Measurements from ENCODE around the gene GIT2. TPM values are rescaled to one million over a fixed set of nuclear protein-coding genes. Genes with fewer than 3 reads are reported as not detected.
A peak's percentile ranks its signal among the peaks of the same experiment; 100 is the strongest.
"Not testable (repeated sequence)": the region's sequence is repeated elsewhere in the genome, so short reads cannot be mapped to it uniquely, and the experiment has no call there.

Gene GIT2
- total and polyA plus RNA-seq, 2 experiments from 2014 or later: 26.4 to 42.1 TPM

GRCh38 chr12:109905301-109905700 lies 90.9 kb downstream of the GIT2 start:
- 95 to 97% methylated on average over 10 of the region's 10 CpGs for WGBS, 2 experiments (ENCODE audit: low coverage in 1 of 2, low lambda C conversion rate in 2 of 2, missing lambda C conversion rate in 2 of 2)
- in situ Hi-C loops (cut with MboI): no loop called here

DNA sequence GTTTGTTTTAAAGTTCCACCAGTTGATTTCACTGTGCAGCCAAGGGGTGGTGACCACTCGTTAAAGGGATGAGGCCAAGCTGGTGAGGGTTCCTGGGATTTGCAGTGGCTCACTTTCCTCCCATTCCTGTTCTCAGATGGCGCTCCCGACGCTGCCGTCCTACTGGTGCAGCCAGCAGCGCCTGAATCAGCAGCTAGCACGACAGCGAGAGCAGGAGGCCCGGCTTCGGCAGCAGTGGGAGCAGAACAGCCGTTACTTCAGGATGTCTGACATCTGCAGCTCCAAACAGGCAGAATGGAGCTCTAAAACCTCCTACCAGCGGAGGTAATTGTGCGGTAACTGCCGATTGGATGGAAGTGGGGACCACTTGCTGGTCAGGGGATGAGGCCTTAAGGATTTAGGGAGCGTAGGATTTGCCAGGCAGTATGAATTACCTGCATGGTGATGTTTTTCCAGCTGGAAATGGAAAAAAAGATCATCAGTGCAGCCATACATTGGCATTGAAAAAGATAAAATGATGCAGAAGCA lies 93.2 kb downstream of the GIT2 start:
- no peak for TF ChIP-seq EZH2phosphoT487 (IDR thresholded peaks at IDR 0.05; ENCODE audit: insufficient read depth, low read depth)
- TF ChIP-seq EZH2 (IDR thresholded peaks at IDR 0.05; ENCODE audit: insufficient read depth, poor library complexity, severe bottlenecking): no peak
- Histone ChIP-seq H3K4me1 (ENCODE audit: insufficient read depth) (peaks cover 8% of the 10 kb centered on the region), H3K36me3 (ENCODE audit: low read depth) (peaks cover 17% of the 10 kb centered on the region), H3K4me2 (ENCODE audit: unreplicated experiment) (no peak overlapping the region), H3K9ac (no peak overlapping the region), H3F3A (ENCODE audit: insufficient read depth) (no peaks in the 10 kb centered on the region), H2AFZ (no peak overlapping the region), H4K20me1 (ENCODE audit: insufficient read depth) (no peaks in the 10 kb centered on the region), H3K4me3 (no peak overlapping the region), H3K27me3 (replicated peaks; ENCODE audit: insufficient read depth) (no peaks in the 10 kb centered on the region), H3K9me3 (ENCODE audit: low read depth) (no peaks in the 10 kb centered on the region), H3K79me2 (ENCODE audit: insufficient read depth) (peaks cover 37% of the 10 kb centered on the region), H3K9me2 (ENCODE audit: insufficient read depth) (no peaks in the 10 kb centered on the region), H3K27ac (no peak overlapping the region)
- DNase-seq: no peak
- 83% methylated on average over 15 of the region's 15 CpGs for WGBS, 2 experiments (ENCODE audit: low coverage in 1 of 2, low lambda C conversion rate in 2 of 2, missing lambda C conversion rate in 2 of 2)
- in situ Hi-C loops (cut with MboI): no loop called here

More at GRCh38 chr12:109905301-109905700, 90.9 kb downstream of the GIT2 start:
- H3K4me3 ChIP-seq: no peak overlapping the region
- no peaks in the 10 kb centered on the region for H3K9me2 ChIP-seq (ENCODE audit: insufficient read depth)
- H2AFZ ChIP-seq: no peak overlapping the region
- peaks cover 17% of the 10 kb centered on the region for H3K36me3 ChIP-seq (ENCODE audit: low read depth)
- H3K4me2 ChIP-seq (ENCODE audit: unreplicated experiment): no peak overlapping the region
- H3K4me1 ChIP-seq (ENCODE audit: insufficient read depth): peaks cover 8% of the 10 kb centered on the region
- no peak overlapping the region for H3K27ac ChIP-seq
- no peak overlapping the region for H3K9ac ChIP-seq
- H3K79me2 ChIP-seq (ENCODE audit: insufficient read depth): peaks cover 25% of the 10 kb centered on the region
- no peaks in the 10 kb centered on the region for H4K20me1 ChIP-seq (ENCODE audit: insufficient read depth)
- TF ChIP-seq EZH2 (IDR thresholded peaks at IDR 0.05; ENCODE audit: insufficient read depth, poor library complexity, severe bottlenecking): no peak
- TF ChIP-seq EZH2phosphoT487 (IDR thresholded peaks at IDR 0.05; ENCODE audit: insufficient read depth, low read depth): no peak
- no peaks in the 10 kb centered on the region for H3F3A ChIP-seq (ENCODE audit: insufficient read depth)
- H3K27me3 ChIP-seq (replicated peaks; ENCODE audit: insufficient read depth): no peaks in the 10 kb centered on the region
- DNase-seq: no peak
- H3K9me3 ChIP-seq (ENCODE audit: low read depth): no peaks in the 10 kb centered on the region

DNA sequence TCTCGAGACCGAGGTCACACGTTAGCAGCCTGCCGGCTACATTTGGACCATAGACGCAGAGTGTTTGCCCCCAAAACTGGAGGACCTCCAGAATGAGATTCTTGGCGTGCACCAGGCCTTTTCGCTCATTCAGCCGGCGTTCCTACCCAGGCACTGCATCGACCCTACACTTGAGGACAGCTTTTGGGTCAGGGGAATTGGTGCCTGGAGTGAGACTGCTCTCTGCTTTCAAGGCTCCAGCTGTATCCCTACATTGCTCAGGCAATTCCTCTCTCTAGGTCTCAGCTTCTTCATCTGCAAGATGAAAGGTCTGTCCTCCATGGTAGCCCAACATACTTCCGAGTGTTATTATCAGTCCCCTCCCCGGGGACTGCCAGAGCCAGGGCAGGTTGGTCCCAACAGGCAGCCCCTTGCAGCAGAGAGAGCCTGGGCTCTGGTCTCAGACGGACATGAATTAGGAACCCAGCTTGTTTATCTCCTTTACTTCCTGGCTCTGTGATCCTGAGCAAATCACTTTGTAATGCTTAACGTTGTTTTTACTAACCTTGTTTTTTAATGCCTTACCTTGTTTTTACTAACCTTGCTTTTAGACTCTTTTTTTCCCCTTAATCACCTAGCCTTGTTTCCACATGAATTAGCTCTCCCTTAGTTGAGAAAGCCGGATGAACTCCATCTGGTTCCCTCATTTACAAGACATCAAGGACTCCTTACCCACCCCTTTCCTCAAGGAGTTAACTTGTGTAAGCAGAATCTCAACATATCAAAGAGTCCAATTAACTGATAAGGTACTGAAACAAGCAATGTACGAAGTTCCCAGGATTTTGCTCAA lies 95.2 kb downstream of the GIT2 start:
- Histone ChIP-seq H3K9ac (peak overlapping the region; percentile 85), H4K20me1 (ENCODE audit: insufficient read depth) (no peaks in the 10 kb centered on the region), H3K4me3 (peak overlapping the region; percentile 82), H3K4me1 (ENCODE audit: insufficient read depth) (peaks cover 8% of the 10 kb centered on the region), H3K9me3 (ENCODE audit: low read depth) (no peaks in the 10 kb centered on the region), H3K27ac (peak overlapping the region; percentile 60), H3K36me3 (ENCODE audit: low read depth) (peaks cover 6% of the 10 kb centered on the region), H3K27me3 (replicated peaks; ENCODE audit: insufficient read depth) (no peaks in the 10 kb centered on the region), H3F3A (ENCODE audit: insufficient read depth) (no peaks in the 10 kb centered on the region), H3K4me2 (ENCODE audit: unreplicated experiment) (peak overlapping the region; percentile 94), H3K79me2 (ENCODE audit: insufficient read depth) (peaks cover 37% of the 10 kb centered on the region), H2AFZ (peak overlapping the region; percentile 95), H3K9me2 (ENCODE audit: insufficient read depth) (no peaks in the 10 kb centered on the region)
- TF ChIP-seq EZH2phosphoT487 (IDR thresholded peaks at IDR 0.05; ENCODE audit: insufficient read depth, low read depth) (no peak), EZH2 (IDR thresholded peaks at IDR 0.05; ENCODE audit: insufficient read depth, poor library complexity, severe bottlenecking) (no peak)
- whole genome bisulfite sequencing, 2 experiments (ENCODE audit: low coverage in 1 of 2, low lambda C conversion rate in 2 of 2, missing lambda C conversion rate in 2 of 2): 2% methylated on average over 16 of the region's 16 CpGs
- in situ Hi-C loops (cut with MboI): no loop called here
- DNase-seq: peak; percentile 26

DNA sequence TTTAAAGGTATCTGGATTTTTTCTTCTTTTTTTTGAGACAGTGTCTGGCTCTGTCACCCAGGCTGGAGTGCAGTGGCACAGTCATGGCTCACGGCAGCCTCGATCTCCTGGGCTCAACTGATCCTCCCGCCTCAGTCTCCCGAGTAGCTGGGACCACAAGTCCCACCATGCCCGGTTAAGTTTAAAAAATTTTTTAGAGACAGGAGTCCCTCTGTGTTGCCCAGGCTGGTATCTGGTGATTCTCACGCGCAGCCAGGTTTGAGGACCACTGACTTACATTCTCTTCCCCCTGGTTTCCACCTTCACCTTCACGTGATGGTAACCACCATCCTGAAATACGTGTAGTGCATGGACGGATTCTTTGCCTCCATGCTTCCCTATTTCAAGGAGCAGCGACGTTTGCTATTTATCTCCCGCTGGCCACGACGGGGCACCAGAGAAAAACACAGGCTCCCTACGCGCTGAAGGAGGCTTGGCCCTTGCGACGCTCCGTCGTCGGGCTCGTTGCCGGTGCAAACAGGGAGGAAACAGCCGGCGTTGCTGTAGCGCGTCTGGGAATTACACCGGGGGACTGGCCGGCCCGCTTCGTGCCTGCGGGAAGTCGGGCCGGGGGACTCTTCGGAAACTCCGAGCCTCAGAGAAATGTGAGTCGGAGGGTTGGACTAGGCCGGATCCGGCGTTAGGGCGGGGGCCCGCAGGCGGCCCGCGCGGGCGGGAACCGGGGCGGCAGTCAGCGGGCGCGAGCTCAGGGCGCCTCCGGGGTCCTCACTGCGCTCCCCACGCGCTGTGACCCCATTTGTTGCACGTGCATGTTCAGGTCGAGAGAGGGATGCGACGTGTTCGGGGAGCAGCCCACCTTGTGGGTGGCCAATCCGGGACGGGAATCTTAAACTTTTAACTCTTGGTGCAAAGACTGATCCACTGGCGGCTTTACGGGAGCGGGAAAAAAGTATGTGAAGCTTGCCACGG lies 96.1 kb downstream of the GIT2 start, which contains the start of gene TCHP:
Gene TCHP, plus strand, starts transcription at position 492 of the 969 bp plus-strand sequence. CDS start 2,753 bp downstream, outside the sequence.
- peaks cover 37% of the 10 kb centered on the region for H3K79me2 ChIP-seq (ENCODE audit: insufficient read depth)
- 1% methylated on average over 62 to 69 of the region's 69 CpGs for WGBS, 2 experiments (ENCODE audit: low coverage in 1 of 2, low lambda C conversion rate in 2 of 2, missing lambda C conversion rate in 2 of 2)
- peak within 1 kb of the TSS; percentile 95 for H2AFZ ChIP-seq
- H3K4me3 ChIP-seq: peak within 1 kb of the TSS; percentile 82
- no peaks in the 10 kb centered on the region for H3K9me3 ChIP-seq (ENCODE audit: low read depth)
- no peaks in the 10 kb centered on the region for H3K27me3 ChIP-seq (replicated peaks; ENCODE audit: insufficient read depth)
- H4K20me1 ChIP-seq (ENCODE audit: insufficient read depth): no peaks in the 10 kb centered on the region
- no peaks in the 10 kb centered on the region for H3K9me2 ChIP-seq (ENCODE audit: insufficient read depth)
- TF ChIP-seq EZH2phosphoT487 (IDR thresholded peaks at IDR 0.05; ENCODE audit: insufficient read depth, low read depth): no peak
- no peak for TF ChIP-seq EZH2 (IDR thresholded peaks at IDR 0.05; ENCODE audit: insufficient read depth, poor library complexity, severe bottlenecking)
- in situ Hi-C loops (cut with MboI): no loop called here
- H3F3A ChIP-seq (ENCODE audit: insufficient read depth): no peaks in the 10 kb centered on the region
- peaks cover 8% of the 10 kb centered on the region for H3K4me1 ChIP-seq (ENCODE audit: insufficient read depth)
- peak; percentile 95 for DNase-seq
- peak within 1 kb of the TSS; percentile 60 for H3K27ac ChIP-seq
- H3K4me2 ChIP-seq (ENCODE audit: unreplicated experiment): peak within 1 kb of the TSS; percentile 94
- peaks cover 6% of the 10 kb centered on the region for H3K36me3 ChIP-seq (ENCODE audit: low read depth)
- H3K9ac ChIP-seq: peak within 1 kb of the TSS; percentile 85

- H3K9me3 ChIP-seq (ENCODE audit: low read depth); H3K27me3 ChIP-seq (replicated peaks; ENCODE audit: insufficient read depth); H3K36me3 ChIP-seq (ENCODE audit: low read depth); H3K9me2 ChIP-seq (ENCODE audit: insufficient read depth); H3F3A ChIP-seq (ENCODE audit: insufficient read depth); H4K20me1 ChIP-seq (ENCODE audit: insufficient read depth); H3K4me1 ChIP-seq (ENCODE audit: insufficient read depth); DNase-seq; in situ Hi-C loops (cut with MboI): not testable (repeated sequence)
- Histone ChIP-seq H2AFZ (peak overlapping the region; percentile 95), H3K27ac (peak overlapping the region; percentile 60), H3K9ac (peak overlapping the region; percentile 85), H3K79me2 (ENCODE audit: insufficient read depth) (peaks cover 37% of the 10 kb centered on the region), H3K4me2 (ENCODE audit: unreplicated experiment) (peak overlapping the region; percentile 94), H3K4me3 (peak overlapping the region; percentile 82)
- 60 to 65% methylated on average over 15 of the region's 15 CpGs for WGBS, 2 experiments (ENCODE audit: low coverage in 1 of 2, low lambda C conversion rate in 2 of 2, missing lambda C conversion rate in 2 of 2)
These were observed 96.8 kb downstream of the GIT2 start for GRCh38 chr12:109899345-109899744.
